Naive thymus-derived CD8-positive, alpha-beta T cell (primary cell): ENCODE data around the gene ETNPPL. TPM values are rescaled to one million over a fixed set of nuclear protein-coding genes. Genes with fewer than 3 reads are reported as not detected.
A peak's percentile ranks its signal among the peaks of the same experiment; 100 is the strongest.

ENCODE experiments used
- ATAC-seq, 2 donors: fragments of 150-1000 bp; cut with Tn5 transposase in 1 of 2; sonication (Bioruptor Pico), chemical (Tn5 transposase) in 1 of 2; 1 replicate in 1 of 2; 2 replicates in 1 of 2; pipeline ENCODE4 v1.10.0; 2021; ENCODE audit warnings: mild to moderate bottlenecking in 2 of 2, moderate library complexity in 2 of 2
- POLR2A ChIA-PET: fragments of 350-600 bp; sonication (Branson Sonifier 250); formaldehyde crosslinking; loops from one replicate; lab custom pipeline; 2021; ENCODE audit warnings: antibody characterized with exemption; lab: Charles Lee
- DNase-seq, 10 donors: peaks; one replicate each; pipeline versions ENCODE4 v3.0.0 to v3.0.0-alpha.2; 2020 to 2022
- H3K27ac Mint-ChIP-seq, 10 donors: one replicate each; pipeline ENCODE4 v1.8.0; 2020 to 2022; ENCODE audit warnings: mild to moderate bottlenecking in 10 of 10, mixed read lengths in 10 of 10, moderate library complexity in 4 of 10, inconsistent platforms in 1 of 10
- H3K27me3 Mint-ChIP-seq, 5 donors: one replicate each; pipeline ENCODE4 v1.8.0; 2021 to 2022; ENCODE audit warnings: mixed read lengths in 5 of 5
- H3K36me3 Mint-ChIP-seq, 3 donors: one replicate each; pipeline ENCODE4 v1.8.0; 2020 to 2022; ENCODE audit warnings: mixed read lengths in 3 of 3, mild to moderate bottlenecking in 2 of 3, inconsistent platforms in 1 of 3
- H3K4me1 Mint-ChIP-seq, 4 donors: one replicate each; pipeline ENCODE4 v1.8.0; 2021 to 2022; ENCODE audit warnings: mixed read lengths in 4 of 4
- H3K4me3 Mint-ChIP-seq, 10 donors: one replicate each; pipeline ENCODE4 v1.8.0; 2020 to 2022; ENCODE audit warnings: mild to moderate bottlenecking in 10 of 10, mixed read lengths in 10 of 10, moderate library complexity in 6 of 10, inconsistent platforms in 1 of 10
- H3K9me3 Mint-ChIP-seq, 9 donors: one replicate each; pipeline ENCODE4 v1.8.0; 2020 to 2022; ENCODE audit warnings: mixed read lengths in 9 of 9, mild to moderate bottlenecking in 3 of 9, inconsistent platforms in 1 of 9, moderate library complexity in 1 of 9
- polyA plus RNA-seq, 3 donors: library from polyadenylated mRNA; unstranded; fragments of 300-500 nt; fragmentation: Illumina TruSeq; gene quantifications; one replicate each; pipeline ENCODE4 v1.2.3, GENCODE V29; 2021
- total RNA-seq, 8 experiments: library from RNA in 2 of 8; stranded (reverse) in 2 of 8; gene quantifications; one replicate each; pipeline ENCODE4 v1.2.3 and lab custom pipeline; 2021 to 2026

The ETNPPL gene
- total and polyA plus RNA-seq, 5 experiments from 2014 or later, result not detected

DNA sequence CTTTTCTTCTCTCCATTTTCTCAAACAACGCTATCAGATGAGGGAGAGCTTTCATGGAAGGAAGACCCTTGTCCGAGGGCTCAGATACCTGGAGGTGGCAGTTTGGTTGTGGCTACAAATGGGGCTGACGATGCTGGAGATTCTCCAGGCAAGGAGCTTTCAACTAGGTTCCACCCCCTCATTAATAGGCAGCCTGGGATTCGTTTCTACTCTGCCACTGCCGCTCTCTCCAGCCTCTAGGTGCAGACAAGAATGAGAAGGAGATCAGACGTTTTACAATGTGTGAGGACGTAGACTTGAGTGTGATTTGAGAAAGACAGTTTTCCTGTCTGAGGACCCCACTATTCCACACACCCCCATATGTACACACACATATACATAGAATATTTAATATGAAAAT is 53.1 kb downstream of the ETNPPL start:
- Mint-ChIP-seq H3K4me3 (no peak overlapping the region), H3K36me3 (no peaks in the 10 kb centered on the region), H3K27ac (peak overlapping the region in 1 of 10 donors; percentile 70), H3K9me3 (no peaks in the 10 kb centered on the region), H3K4me1 (peaks cover 0 to 2% (median 0%) of the 10 kb centered on the region in 4 donors), H3K27me3 (peaks cover 0 to 11% (median 0%) of the 10 kb centered on the region in 5 donors)
- ATAC-seq (no peak), DNase-seq (no peak)
- POLR2A ChIA-PET, result no interaction called here

GRCh38 chr4:108709234-108709633 is 53.6 kb downstream of the ETNPPL start:
- POLR2A ChIA-PET, result no interaction called here
- Mint-ChIP-seq H3K36me3 (no peaks in the 10 kb centered on the region), H3K27ac (peak overlapping the region in 1 of 10 donors; percentile 70), H3K27me3 (peaks cover 0 to 9% (median 0%) of the 10 kb centered on the region in 5 donors), H3K9me3 (no peaks in the 10 kb centered on the region), H3K4me3 (no peak overlapping the region), H3K4me1 (peaks cover 0 to 2% (median 0%) of the 10 kb centered on the region in 4 donors)
- no peak for DNase-seq
- no peak for ATAC-seq

DNA sequence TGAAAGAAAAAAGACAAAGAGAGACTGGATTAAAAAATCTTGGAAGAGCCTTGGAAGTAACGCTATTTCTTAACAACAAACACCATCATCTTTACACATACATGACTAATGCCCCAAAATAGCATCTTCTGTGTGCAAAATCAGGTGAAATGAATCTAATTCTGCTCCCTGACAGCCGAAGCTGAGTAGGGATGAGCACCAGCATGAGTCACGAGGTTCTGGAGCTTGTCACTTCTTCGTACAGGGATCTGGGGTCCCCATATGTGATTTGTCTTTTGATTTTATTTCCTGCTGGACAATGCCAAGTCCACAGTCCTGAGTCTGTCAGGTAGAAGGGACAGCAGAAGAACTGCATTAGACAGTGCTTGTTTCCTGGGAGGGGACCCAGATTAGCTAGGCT is 56.6 kb downstream of the ETNPPL start:
- H3K4me3 Mint-ChIP-seq, result no peak overlapping the region
- DNase-seq (no peak), ATAC-seq (no peak)
- H3K9me3 Mint-ChIP-seq, result no peaks in the 10 kb centered on the region
- H3K27ac Mint-ChIP-seq, result peak overlapping the region in 1 of 10 donors; percentile 46
- H3K36me3 Mint-ChIP-seq, result no peaks in the 10 kb centered on the region
- H3K27me3 Mint-ChIP-seq, result peaks cover 0 to 6% (median 0%) of the 10 kb centered on the region in 5 donors
- H3K4me1 Mint-ChIP-seq, result peaks cover 10 to 20% (median 17%) of the 10 kb centered on the region in 4 donors
- POLR2A ChIA-PET, result interaction anchor here (0.6 kb wide), 1 partner anchor 75 kb away, joined by 3 read pairs; no protein-coding TSS in a partner anchor

DNA sequence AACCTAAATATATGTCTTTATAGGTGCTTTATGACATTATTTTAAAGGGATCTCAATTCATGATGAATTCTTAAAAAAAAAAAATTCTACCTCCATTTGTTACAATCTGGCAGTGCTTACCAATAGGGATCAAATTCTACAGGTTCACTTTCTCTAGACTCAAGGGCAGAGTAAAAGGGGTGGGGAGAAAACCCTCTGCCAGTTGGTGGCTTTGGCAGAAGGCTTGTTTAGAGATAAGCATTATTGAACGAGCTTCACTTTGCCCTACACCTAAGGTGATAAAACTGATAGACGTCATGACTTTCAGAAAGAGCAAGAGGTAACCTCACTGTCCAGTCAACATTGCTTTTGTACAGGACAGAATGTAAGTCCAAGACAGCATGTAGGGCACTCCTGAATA is 58.9 kb downstream of the ETNPPL start:
- H3K36me3 Mint-ChIP-seq, result no peaks in the 10 kb centered on the region
- H3K4me3 Mint-ChIP-seq, result no peak overlapping the region
- H3K4me1 Mint-ChIP-seq, result peaks cover 16 to 30% (median 26%) of the 10 kb centered on the region in 4 donors
- ATAC-seq (no peak), DNase-seq (no peak)
- H3K27ac Mint-ChIP-seq, result peak overlapping the region in 1 of 10 donors; percentile 12
- POLR2A ChIA-PET, result no interaction called here
- H3K9me3 Mint-ChIP-seq, result no peaks in the 10 kb centered on the region
- no peaks in the 10 kb centered on the region for H3K27me3 Mint-ChIP-seq

DNA sequence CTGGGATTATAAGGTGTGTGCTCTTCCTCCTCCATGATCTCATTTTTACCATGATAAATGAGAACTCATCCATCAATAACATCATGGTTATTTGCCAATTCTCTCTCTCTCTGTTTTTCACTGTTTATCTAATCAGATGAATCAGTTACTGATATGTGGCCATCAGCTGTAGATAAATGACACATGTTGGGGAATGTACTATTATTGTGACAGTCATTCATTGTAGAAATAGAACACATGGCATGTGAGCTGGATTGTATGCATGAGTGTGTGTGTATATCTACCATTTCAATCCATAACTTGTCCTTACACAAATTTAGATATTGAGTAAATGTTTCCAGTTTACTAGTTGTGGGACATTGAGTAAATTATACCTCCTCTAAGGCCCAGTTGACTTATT is 59.5 kb downstream of the ETNPPL start:
- Mint-ChIP-seq H3K27ac (peak overlapping the region in 4 of 10 donors; percentile 3 to 60 (median 16)), H3K4me3 (peak overlapping the region in 4 of 10 donors; percentile 13 to 61 (median 42))

GRCh38 chr4:108702960-108703359 is 59.9 kb downstream of the ETNPPL start:
- peaks cover 16 to 30% (median 26%) of the 10 kb centered on the region in 4 donors for H3K4me1 Mint-ChIP-seq
- no peaks in the 10 kb centered on the region for H3K27me3 Mint-ChIP-seq
- peak in 1 of 2 donors; percentile 54 for ATAC-seq
- peak in 2 of 10 donors; percentile 15 to 18 for DNase-seq
- peak overlapping the region in 8 of 10 donors; percentile 3 to 85 (median 31) for H3K27ac Mint-ChIP-seq
- H3K36me3 Mint-ChIP-seq, result no peaks in the 10 kb centered on the region
- no peaks in the 10 kb centered on the region for H3K9me3 Mint-ChIP-seq
- peak overlapping the region in 7 of 10 donors; percentile 1 to 61 (median 21) for H3K4me3 Mint-ChIP-seq
- POLR2A ChIA-PET, result no interaction called here

More for the DNA sequence above, 59.5 kb downstream of the ETNPPL start:
- no peak for DNase-seq
- Mint-ChIP-seq H3K4me1 (peaks cover 16 to 30% (median 26%) of the 10 kb centered on the region in 4 donors), H3K27me3 (no peaks in the 10 kb centered on the region), H3K9me3 (no peaks in the 10 kb centered on the region), H3K36me3 (no peaks in the 10 kb centered on the region)
- no peak for ATAC-seq
- POLR2A ChIA-PET, result no interaction called here

DNA sequence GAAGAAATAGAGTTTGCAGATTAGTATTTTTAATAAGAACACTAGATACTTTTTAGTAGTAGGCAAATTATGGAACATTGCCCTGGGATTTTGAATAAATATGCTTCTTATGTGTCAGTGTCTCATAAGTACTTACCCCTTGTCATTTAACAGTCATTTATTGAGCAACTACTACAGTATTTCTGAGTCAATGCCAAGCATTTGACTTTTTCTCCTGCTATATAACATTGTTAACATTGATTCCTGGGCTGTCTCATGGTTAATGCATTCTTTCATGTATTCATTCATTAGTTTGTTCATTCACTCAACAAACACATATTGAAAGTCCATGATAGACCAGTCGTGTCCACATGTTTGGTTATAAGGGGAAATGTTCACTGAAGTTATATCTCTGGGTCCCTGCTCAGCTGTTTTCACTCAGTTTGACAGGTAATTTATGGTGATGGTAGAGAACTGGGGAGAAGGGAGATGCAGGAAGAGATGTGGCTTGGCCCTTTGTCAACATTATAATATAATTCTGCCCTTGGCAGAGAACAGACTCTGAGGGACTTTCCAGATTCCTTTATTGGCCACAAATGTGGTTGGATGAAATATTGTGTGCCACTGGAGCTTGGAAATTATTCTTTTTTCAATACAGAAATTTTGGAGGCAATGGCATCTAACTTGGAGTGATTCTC is 62.6 kb downstream of the ETNPPL start:
- Mint-ChIP-seq H3K9me3 (no peaks in the 10 kb centered on the region), H3K27me3 (no peaks in the 10 kb centered on the region), H3K36me3 (no peaks in the 10 kb centered on the region), H3K27ac (peak overlapping the region in 1 of 10 donors; percentile 21), H3K4me1 (peaks cover 16 to 30% (median 26%) of the 10 kb centered on the region in 4 donors), H3K4me3 (no peak overlapping the region)
- POLR2A ChIA-PET, result no interaction called here
- DNase-seq (no peak), ATAC-seq (no peak)

GRCh38 chr4:108696160-108696559 is 66.7 kb downstream of the ETNPPL start:
- H3K36me3 Mint-ChIP-seq, result no peaks in the 10 kb centered on the region
- H3K4me3 Mint-ChIP-seq, result no peak overlapping the region
- peaks cover 7 to 11% (median 9%) of the 10 kb centered on the region in 4 donors for H3K4me1 Mint-ChIP-seq
- no peaks in the 10 kb centered on the region for H3K27me3 Mint-ChIP-seq
- no peak for DNase-seq
- H3K27ac Mint-ChIP-seq, result no peak overlapping the region
- H3K9me3 Mint-ChIP-seq, result no peaks in the 10 kb centered on the region
- POLR2A ChIA-PET, result interaction anchor here (0.6 kb wide), 1 partner anchor 147 kb away, joined by 3 read pairs; no protein-coding TSS in a partner anchor
- no peak for ATAC-seq

DNA sequence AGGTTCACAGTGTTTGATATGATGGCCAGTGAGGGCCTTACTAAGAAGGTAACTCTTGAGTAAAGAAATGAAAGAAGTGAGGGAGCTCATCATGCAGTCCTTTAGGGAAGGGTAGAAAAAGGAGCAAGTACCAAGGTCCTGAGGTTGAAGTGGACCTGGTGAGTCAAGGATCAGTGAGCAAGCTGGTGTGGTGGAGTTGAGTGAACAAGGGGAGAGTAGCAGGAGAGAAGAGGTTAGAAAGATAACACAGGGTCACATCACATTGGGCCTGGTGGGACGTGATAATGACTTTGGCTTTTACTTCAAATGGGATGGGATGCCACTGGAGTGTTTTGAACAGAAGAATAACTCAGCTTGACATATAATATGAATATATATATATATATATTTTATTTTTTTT is 67.8 kb downstream of the ETNPPL start:
- Mint-ChIP-seq H3K36me3 (no peaks in the 10 kb centered on the region), H3K27ac (no peak overlapping the region), H3K4me3 (no peak overlapping the region), H3K4me1 (peaks cover 0 to 1% (median under 1%) of the 10 kb centered on the region in 4 donors), H3K9me3 (no peaks in the 10 kb centered on the region), H3K27me3 (no peaks in the 10 kb centered on the region)
- ATAC-seq, result no peak
- POLR2A ChIA-PET, result no interaction called here
- DNase-seq, result no peak

DNA sequence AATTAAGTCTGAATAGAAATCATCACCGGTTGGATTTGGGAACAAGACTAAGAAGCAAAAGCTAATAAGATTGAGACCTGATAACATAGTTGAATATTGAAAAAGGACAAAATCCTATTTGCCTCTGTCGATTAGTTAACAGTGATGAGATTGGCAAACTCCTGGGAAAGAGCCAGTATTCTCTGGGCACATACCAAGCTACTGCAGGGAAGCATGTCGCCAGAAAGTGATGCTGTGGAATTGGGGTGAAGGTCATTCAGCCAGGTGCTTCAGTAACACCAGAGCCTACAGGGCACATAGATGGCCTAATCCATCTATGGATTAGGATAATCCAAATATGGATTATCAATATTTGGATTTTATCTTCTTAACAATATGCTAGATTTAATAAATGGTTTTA is 68.4 kb downstream of the ETNPPL start:
- no peak overlapping the region for H3K4me3 Mint-ChIP-seq
- DNase-seq (no peak), ATAC-seq (no peak)
- H3K27me3 Mint-ChIP-seq, result no peaks in the 10 kb centered on the region
- no peaks in the 10 kb centered on the region for H3K9me3 Mint-ChIP-seq
- no peak overlapping the region for H3K27ac Mint-ChIP-seq
- no peaks in the 10 kb centered on the region for H3K36me3 Mint-ChIP-seq
- POLR2A ChIA-PET, result no interaction called here
- no peaks in the 10 kb centered on the region for H3K4me1 Mint-ChIP-seq

GRCh38 chr4:108693819-108694218 is 69.0 kb downstream of the ETNPPL start:
- no peaks in the 10 kb centered on the region for H3K36me3 Mint-ChIP-seq
- no peaks in the 10 kb centered on the region for H3K9me3 Mint-ChIP-seq
- no peaks in the 10 kb centered on the region for H3K4me1 Mint-ChIP-seq
- DNase-seq, result no peak
- H3K4me3 Mint-ChIP-seq, result no peak overlapping the region
- no peak overlapping the region for H3K27ac Mint-ChIP-seq
- POLR2A ChIA-PET, result no interaction called here
- no peaks in the 10 kb centered on the region for H3K27me3 Mint-ChIP-seq
- no peak for ATAC-seq

DNA sequence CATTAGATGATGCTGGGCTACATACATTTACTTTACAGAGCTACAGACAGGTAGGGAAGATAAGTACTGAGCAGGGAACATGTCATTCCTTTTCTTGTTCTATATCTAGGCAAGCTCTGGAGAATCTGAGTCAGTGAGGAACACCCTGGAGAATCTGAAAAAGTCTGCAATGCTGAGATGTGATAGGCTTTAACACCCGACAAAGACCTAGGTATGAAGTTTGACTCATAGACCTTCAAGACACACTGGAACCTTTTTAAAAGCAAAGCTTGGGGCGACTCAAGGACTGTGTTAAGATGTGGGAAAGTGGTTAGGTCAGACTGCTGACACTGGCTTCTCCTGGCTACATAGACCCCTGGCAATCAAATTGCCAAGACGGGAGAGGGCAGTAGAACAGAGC is 69.6 kb downstream of the ETNPPL start:
- H3K27me3 Mint-ChIP-seq, result no peaks in the 10 kb centered on the region
- no peaks in the 10 kb centered on the region for H3K9me3 Mint-ChIP-seq

More for the DNA sequence above, 69.6 kb downstream of the ETNPPL start:
- no peak overlapping the region for H3K4me3 Mint-ChIP-seq
- DNase-seq (no peak), ATAC-seq (no peak)
- H3K4me1 Mint-ChIP-seq, result no peaks in the 10 kb centered on the region
- H3K27ac Mint-ChIP-seq, result no peak overlapping the region
- POLR2A ChIA-PET, result no interaction called here
- no peaks in the 10 kb centered on the region for H3K36me3 Mint-ChIP-seq
